Activated CD8-positive, alpha-beta memory T cell treated with anti-CD3 and anti-CD28 coated beads, Interleukin-2, amount 10 ng/mL, durations not matched to agents 7 days and 5 days (primary cell): ENCODE measurements around the gene GAPDHS. TPM values are rescaled to one million over a fixed set of nuclear protein-coding genes. Genes with fewer than 3 reads are reported as not detected.

Experiments
- ATAC-seq: fragments of 150-1000 bp; cut with Tn5 transposase; one replicate; pipeline ENCODE4 v1.10.0; 2021; ENCODE audit warnings: moderate library complexity
- CTCF ChIA-PET: fragments of 350-600 bp; sonication (Branson Sonifier 250); formaldehyde crosslinking; loops from one replicate; lab custom pipeline; 2021; ENCODE audit warnings: antibody characterized with exemption; lab: Charles Lee
- DNase-seq: peaks from one replicate; pipeline ENCODE4 v3.0.0-alpha.2; 2020
- H3K27ac Mint-ChIP-seq: one replicate; pipeline ENCODE4 v1.8.0; 2021; ENCODE audit warnings: mild to moderate bottlenecking, mixed read lengths
- H3K27me3 Mint-ChIP-seq: one replicate; pipeline ENCODE4 v1.8.0; 2021; ENCODE audit warnings: mixed read lengths
- H3K36me3 Mint-ChIP-seq: one replicate; pipeline ENCODE4 v1.8.0; 2021; ENCODE audit warnings: mild to moderate bottlenecking, mixed read lengths
- H3K4me1 Mint-ChIP-seq: one replicate; pipeline ENCODE4 v1.8.0; 2021; ENCODE audit warnings: mixed read lengths
- H3K4me3 Mint-ChIP-seq: one replicate; pipeline ENCODE4 v1.8.0; 2021; ENCODE audit warnings: mild to moderate bottlenecking, moderate library complexity, mixed read lengths
- H3K9me3 Mint-ChIP-seq: one replicate; pipeline ENCODE4 v1.8.0; 2022; ENCODE audit warnings: low read depth, mixed read lengths
- total RNA-seq, 2 experiments: library from RNA; stranded (reverse); gene quantifications; one replicate each; pipeline ENCODE4 v1.2.3, GENCODE V29; 2021

Gene GAPDHS
- total RNA-seq, 2 experiments from 2014 or later: not detected

- Mint-ChIP-seq H3K4me1 (peaks cover 2% of the 10 kb centered on the region), H3K27ac (no peak overlapping the region), H3K27me3 (peaks cover 22% of the 10 kb centered on the region), H3K36me3 (no peaks in the 10 kb centered on the region), H3K4me3 (no peak overlapping the region), H3K9me3 (peaks cover 12% of the 10 kb centered on the region)
- CTCF ChIA-PET: interaction anchor here (0.6 kb wide), 1 partner anchor 37 kb away, joined by 3 read pairs; no protein-coding TSS in a partner anchor
- ATAC-seq (no peak), DNase-seq (no peak)
Measured at GRCh38 chr19:35571406-35571965, 38.2 kb downstream of the GAPDHS start.

- Mint-ChIP-seq H3K27me3 (peaks cover 16% of the 10 kb centered on the region), H3K4me1 (no peaks in the 10 kb centered on the region), H3K36me3 (no peaks in the 10 kb centered on the region), H3K4me3 (no peak overlapping the region), H3K9me3 (peaks cover 18% of the 10 kb centered on the region), H3K27ac (no peak overlapping the region)
- DNase-seq (no peak), ATAC-seq (no peak)
- CTCF ChIA-PET: no interaction called here
Measured at GRCh38 chr19:35577918-35578317, 44.7 kb downstream of the GAPDHS start.

DNA sequence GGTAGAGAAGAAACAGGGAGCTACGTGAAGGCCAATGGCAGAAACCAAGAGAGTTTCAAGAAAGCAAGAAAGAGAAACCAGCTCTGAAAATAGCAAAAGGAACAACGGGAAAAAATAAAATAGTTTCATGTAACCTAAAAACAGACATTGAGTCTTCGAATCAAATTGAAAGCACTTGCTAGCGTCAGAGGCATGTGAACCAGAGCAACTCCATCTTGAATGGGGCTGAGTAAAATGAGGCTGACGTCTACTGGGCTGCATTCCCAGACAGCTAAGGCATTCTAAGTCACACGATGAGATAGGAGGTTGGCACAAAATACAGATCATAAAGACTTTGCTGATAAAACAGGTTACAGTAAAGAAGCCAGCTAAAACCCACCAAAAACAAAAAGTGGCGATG lies 45.5 kb downstream of the GAPDHS start:
- no peak for ATAC-seq
- CTCF ChIA-PET: no interaction called here
- H3K9me3 Mint-ChIP-seq: peaks cover 18% of the 10 kb centered on the region
- no peaks in the 10 kb centered on the region for H3K36me3 Mint-ChIP-seq
- no peak overlapping the region for H3K4me3 Mint-ChIP-seq
- peaks cover 16% of the 10 kb centered on the region for H3K27me3 Mint-ChIP-seq
- no peaks in the 10 kb centered on the region for H3K4me1 Mint-ChIP-seq
- DNase-seq: no peak
- no peak overlapping the region for H3K27ac Mint-ChIP-seq

DNA sequence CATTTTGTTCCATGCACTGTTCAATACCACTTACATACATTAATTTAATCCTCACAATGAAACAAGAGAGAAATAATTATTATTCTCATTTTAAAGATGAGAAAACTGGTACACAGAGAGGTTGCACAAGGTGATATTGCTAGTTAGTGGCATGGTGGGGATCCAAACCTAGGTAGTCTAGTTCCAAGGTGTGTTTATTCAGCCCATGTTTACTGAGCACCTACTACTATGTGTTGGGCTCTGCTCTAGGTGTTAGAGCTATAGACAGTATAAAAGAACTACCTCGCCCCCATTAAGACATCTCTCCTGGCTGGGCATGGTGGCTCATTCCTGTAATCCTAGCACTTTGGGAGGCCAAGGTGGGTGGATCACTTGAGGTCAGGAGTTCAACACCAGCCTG lies 49.5 kb downstream of the GAPDHS start:
- ATAC-seq (no peak), DNase-seq (no peak)
- Mint-ChIP-seq H3K27me3 (peaks cover 19% of the 10 kb centered on the region), H3K4me3 (no peak overlapping the region), H3K9me3 (no peaks in the 10 kb centered on the region), H3K4me1 (no peaks in the 10 kb centered on the region), H3K27ac (no peak overlapping the region), H3K36me3 (no peaks in the 10 kb centered on the region)
- CTCF ChIA-PET: no interaction called here

- ATAC-seq (peak; percentile 23), DNase-seq (no peak)
- Mint-ChIP-seq H3K9me3 (no peaks in the 10 kb centered on the region), H3K27me3 (peaks cover 21% of the 10 kb centered on the region), H3K36me3 (no peaks in the 10 kb centered on the region), H3K4me3 (no peak within 1 kb of the TSS), H3K27ac (no peak within 1 kb of the TSS), H3K4me1 (no peaks in the 10 kb centered on the region)
- CTCF ChIA-PET: interaction anchor here (1.1 kb wide), 1 partner anchor 12 kb away, joined by 3 read pairs; no protein-coding TSS in a partner anchor
Measured at GRCh38 chr19:35585848-35586247, 52.6 kb downstream of the GAPDHS start, which contains the start of gene PMIS2. PMIS2 (plus strand) TSS chr19:35586173; CDS start chr19:35586260, 87 bp downstream.

GRCh38 chr19:35587321-35587720 lies 54.1 kb downstream of the GAPDHS start:
- H3K36me3 Mint-ChIP-seq: no peaks in the 10 kb centered on the region
- ATAC-seq (no peak), DNase-seq (no peak)
- CTCF ChIA-PET: no interaction called here
- H3K9me3 Mint-ChIP-seq: no peaks in the 10 kb centered on the region
- no peak overlapping the region for H3K27ac Mint-ChIP-seq
- no peaks in the 10 kb centered on the region for H3K4me1 Mint-ChIP-seq
- peaks cover 19% of the 10 kb centered on the region for H3K27me3 Mint-ChIP-seq
- H3K4me3 Mint-ChIP-seq: no peak overlapping the region

- Mint-ChIP-seq H3K36me3 (no peaks in the 10 kb centered on the region), H3K4me1 (no peaks in the 10 kb centered on the region), H3K27ac (no peak overlapping the region), H3K9me3 (no peaks in the 10 kb centered on the region), H3K4me3 (no peak overlapping the region), H3K27me3 (peaks cover 10% of the 10 kb centered on the region)
- ATAC-seq (no peak), DNase-seq (no peak)
- CTCF ChIA-PET: interaction anchor here (0.6 to 2.6 kb wide), 2 partner anchors 33 to 81 kb away, joined by 3 to 21 read pairs; no protein-coding TSS in a partner anchor
Measured at GRCh38 chr19:35590875-35591274, 57.6 kb downstream of the GAPDHS start.

DNA sequence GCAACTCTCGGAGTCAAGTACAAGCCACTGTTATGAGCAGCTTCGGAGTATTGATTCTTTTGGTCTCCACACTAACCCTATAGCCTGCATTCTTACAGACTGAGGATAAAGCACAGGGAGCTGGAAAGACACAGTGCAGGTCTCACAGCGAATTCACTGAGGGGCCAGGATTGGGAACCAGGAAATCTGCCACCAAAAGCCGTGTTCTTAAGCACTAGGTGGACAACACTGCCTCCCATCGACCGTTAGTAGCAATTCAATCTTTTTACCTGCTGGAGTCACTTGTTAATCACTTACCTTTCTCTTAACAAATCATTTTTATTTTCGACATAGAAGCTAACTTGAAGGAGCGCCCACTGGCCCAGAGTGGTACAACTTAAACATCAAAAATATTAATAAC lies 59.0 kb downstream of the GAPDHS start:
- DNase-seq (no peak), ATAC-seq (no peak)
- H3K36me3 Mint-ChIP-seq: no peaks in the 10 kb centered on the region
- peaks cover 5% of the 10 kb centered on the region for H3K27me3 Mint-ChIP-seq
- H3K4me1 Mint-ChIP-seq: peaks cover 7% of the 10 kb centered on the region
- no peak overlapping the region for H3K4me3 Mint-ChIP-seq
- CTCF ChIA-PET: interaction anchor here (0.7 to 2.6 kb wide), 8 partner anchors 14 to 90 kb away, joined by 3 to 21 read pairs (median 4); no protein-coding TSS in a partner anchor
- H3K27ac Mint-ChIP-seq: no peak overlapping the region
- H3K9me3 Mint-ChIP-seq: no peaks in the 10 kb centered on the region

Other genes with a start within 250 kb of the GAPDHS start
- under 1 TPM in 1 of 2 experiments, not detected in 1; 0.26 TPM for gene MAG, start 241.3 kb upstream of the GAPDHS start, total RNA-seq
- gene CD22, start 204.3 kb upstream of the GAPDHS start, total RNA-seq: under 1 TPM in 1 of 2 experiments, not detected in 1; 0.41 TPM
- not detected for gene FFAR1, start 185.6 kb upstream of the GAPDHS start, total RNA-seq
- not detected for gene FFAR3, start 175.0 kb upstream of the GAPDHS start, total RNA-seq
- under 1 TPM in 1 of 2 experiments, not detected in 1; 0.12 TPM for gene GPR42, start 162.4 kb upstream of the GAPDHS start, total RNA-seq
- gene FFAR2, start 85.2 kb upstream of the GAPDHS start, total RNA-seq: not detected
- gene KRTDAP, start 43.0 kb upstream of the GAPDHS start, total RNA-seq: not detected
- gene DMKN, start 19.8 kb upstream of the GAPDHS start, total RNA-seq: not detected
- gene SBSN, start 5.1 kb upstream of the GAPDHS start, total RNA-seq: not detected
- gene TMEM147, start 12.2 kb downstream of the GAPDHS start, total RNA-seq: 10 to 100 TPM; 43.6 to 65.3 TPM
- gene ATP4A, start 30.2 kb downstream of the GAPDHS start, total RNA-seq: not detected
- not detected for gene PMIS2, start 52.7 kb downstream of the GAPDHS start, total RNA-seq
- gene HAUS5, start 79.3 kb downstream of the GAPDHS start, total RNA-seq: 10 to 100 TPM; 49.0 to 59.2 TPM
- 100 to 1,000 TPM; 110 to 117 TPM for gene RBM42, start 95.6 kb downstream of the GAPDHS start, total RNA-seq
- 1 to 10 TPM; 1.2 to 1.9 TPM for gene ETV2, start 108.3 kb downstream of the GAPDHS start, total RNA-seq
- 100 to 1,000 TPM; 394 to 417 TPM for gene COX6B1, start 114.9 kb downstream of the GAPDHS start, total RNA-seq
- under 1 TPM in 1 of 2 experiments, not detected in 1; 0.30 TPM for gene UPK1A, start 133.1 kb downstream of the GAPDHS start, total RNA-seq
- gene ZBTB32, start 171.1 kb downstream of the GAPDHS start, total RNA-seq: 100 to 1,000 TPM; 133 to 185 TPM
- 10 to 100 TPM; 70.2 to 79.8 TPM for gene KMT2B, start 184.5 kb downstream of the GAPDHS start, total RNA-seq
- 100 to 1,000 TPM in 1 of 2 experiments, 10 to 100 TPM in 1; 51.7 to 117 TPM for gene IGFLR1, start 209.0 kb downstream of the GAPDHS start, total RNA-seq
- 10 to 100 TPM; 25.1 to 35.6 TPM for gene U2AF1L4, start 212.0 kb downstream of the GAPDHS start, total RNA-seq
- gene PSENEN, start 212.2 kb downstream of the GAPDHS start, total RNA-seq: 10 to 100 TPM; 39.1 to 49.0 TPM
- gene LIN37, start 215.1 kb downstream of the GAPDHS start, total RNA-seq: 1 to 10 TPM; 8.9 to 9.2 TPM
- not detected for gene HSPB6, start 223.6 kb downstream of the GAPDHS start, total RNA-seq
- gene PROSER3, start 224.7 kb downstream of the GAPDHS start, total RNA-seq: 10 to 100 TPM; 46.5 to 57.8 TPM
- gene ARHGAP33, start 242.1 kb downstream of the GAPDHS start, total RNA-seq: 100 to 1,000 TPM in 1 of 2 experiments, 10 to 100 TPM in 1; 40.0 to 101 TPM